Neutrophil (primary cell): ENCODE measurements around the gene GARS1.

Source experiments
- H3K27ac ChIP-seq: fragments of 200-600 bp; sonication (generic); 2 replicates; pipeline ENCODE4 v1.5.1; 2016; ENCODE audit warnings: mild to moderate bottlenecking, moderate library complexity
- H3K27me3 ChIP-seq: fragments of 200-600 bp; sonication (generic); 2 replicates; pipeline ENCODE4 v1.6.0; 2016; ENCODE audit warnings: mild to moderate bottlenecking
- H3K36me3 ChIP-seq: fragments of 200-600 bp; sonication (generic); 2 replicates; pipeline ENCODE4 v1.5.1; 2017
- H3K4me1 ChIP-seq, 2 experiments: fragments of 200-600 bp in 1 of 2; sonication (generic) in 1 of 2; 1 replicate in 1 of 2; 2 replicates in 1 of 2; pipeline versions ENCODE4 v1.5.1 to v1.6.1; 2013 to 2016; ENCODE audit warnings: low read depth in 1 of 2, low read length in 1 of 2, mild to moderate bottlenecking in 1 of 2, moderate library complexity in 1 of 2; ENCODE audit not compliant: control insufficient read depth in 1 of 2, insufficient read depth in 1 of 2
- H3K4me3 ChIP-seq, 2 experiments: fragments of 200-600 bp in 1 of 2; sonication (generic) in 1 of 2; 1 replicate in 1 of 2; 2 replicates in 1 of 2; pipeline ENCODE4 v1.5.1; 2013 to 2016; ENCODE audit warnings: low read depth in 1 of 2, low read length in 1 of 2, mild to moderate bottlenecking in 1 of 2, moderate library complexity in 1 of 2
- H3K9me3 ChIP-seq: fragments of 200-600 bp; sonication (generic); 2 replicates; pipeline ENCODE4 v1.5.1; 2016
- TF ChIP-seq, protein P1 (sequence below): fragments of 200-600 bp; sonication (generic); IDR thresholded peaks from 2 replicates; pipeline ENCODE4 v1.5.1; 2016; ENCODE audit warnings: antibody characterized with exemption

Gene GARS1

DNA sequence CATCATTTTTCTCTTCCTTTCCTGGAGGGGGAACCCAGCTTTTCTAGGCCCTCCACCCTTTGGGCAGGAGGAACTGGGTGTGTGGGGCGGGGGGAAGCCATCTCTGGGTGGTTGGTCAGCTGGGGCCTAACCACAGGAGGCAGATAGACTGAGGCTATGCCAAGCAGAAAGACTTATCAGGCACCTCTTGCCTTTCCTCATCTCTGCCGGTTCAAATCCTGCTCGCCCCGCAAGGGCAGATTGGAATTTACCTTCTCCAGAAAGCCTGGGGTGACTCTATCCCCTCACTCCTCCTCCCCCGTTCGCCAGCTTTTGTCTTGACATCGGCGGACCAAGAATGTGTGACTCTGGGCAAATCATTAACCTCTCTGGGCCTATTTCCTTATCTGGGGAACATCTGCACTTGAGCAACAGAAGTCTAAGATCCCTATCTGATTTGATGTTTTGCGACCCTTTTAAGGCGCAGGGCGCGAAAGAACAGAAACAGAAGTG, 584 bp upstream of the GARS1 start:
- H3K27ac ChIP-seq: peak overlapping the region; percentile 98
- no peaks in the 10 kb centered on the region for H3K36me3 ChIP-seq
- H3K9me3 ChIP-seq: no peaks in the 10 kb centered on the region
- H3K4me3 ChIP-seq: peak overlapping the region; percentile 83 to 95
- TF ChIP-seq, protein P1, sequence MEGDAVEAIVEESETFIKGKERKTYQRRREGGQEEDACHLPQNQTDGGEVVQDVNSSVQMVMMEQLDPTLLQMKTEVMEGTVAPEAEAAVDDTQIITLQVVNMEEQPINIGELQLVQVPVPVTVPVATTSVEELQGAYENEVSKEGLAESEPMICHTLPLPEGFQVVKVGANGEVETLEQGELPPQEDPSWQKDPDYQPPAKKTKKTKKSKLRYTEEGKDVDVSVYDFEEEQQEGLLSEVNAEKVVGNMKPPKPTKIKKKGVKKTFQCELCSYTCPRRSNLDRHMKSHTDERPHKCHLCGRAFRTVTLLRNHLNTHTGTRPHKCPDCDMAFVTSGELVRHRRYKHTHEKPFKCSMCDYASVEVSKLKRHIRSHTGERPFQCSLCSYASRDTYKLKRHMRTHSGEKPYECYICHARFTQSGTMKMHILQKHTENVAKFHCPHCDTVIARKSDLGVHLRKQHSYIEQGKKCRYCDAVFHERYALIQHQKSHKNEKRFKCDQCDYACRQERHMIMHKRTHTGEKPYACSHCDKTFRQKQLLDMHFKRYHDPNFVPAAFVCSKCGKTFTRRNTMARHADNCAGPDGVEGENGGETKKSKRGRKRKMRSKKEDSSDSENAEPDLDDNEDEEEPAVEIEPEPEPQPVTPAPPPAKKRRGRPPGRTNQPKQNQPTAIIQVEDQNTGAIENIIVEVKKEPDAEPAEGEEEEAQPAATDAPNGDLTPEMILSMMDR: no peak
- no peaks in the 10 kb centered on the region for H3K27me3 ChIP-seq
- peaks cover 22 to 26% of the 10 kb centered on the region in 2 experiments for H3K4me1 ChIP-seq

DNA sequence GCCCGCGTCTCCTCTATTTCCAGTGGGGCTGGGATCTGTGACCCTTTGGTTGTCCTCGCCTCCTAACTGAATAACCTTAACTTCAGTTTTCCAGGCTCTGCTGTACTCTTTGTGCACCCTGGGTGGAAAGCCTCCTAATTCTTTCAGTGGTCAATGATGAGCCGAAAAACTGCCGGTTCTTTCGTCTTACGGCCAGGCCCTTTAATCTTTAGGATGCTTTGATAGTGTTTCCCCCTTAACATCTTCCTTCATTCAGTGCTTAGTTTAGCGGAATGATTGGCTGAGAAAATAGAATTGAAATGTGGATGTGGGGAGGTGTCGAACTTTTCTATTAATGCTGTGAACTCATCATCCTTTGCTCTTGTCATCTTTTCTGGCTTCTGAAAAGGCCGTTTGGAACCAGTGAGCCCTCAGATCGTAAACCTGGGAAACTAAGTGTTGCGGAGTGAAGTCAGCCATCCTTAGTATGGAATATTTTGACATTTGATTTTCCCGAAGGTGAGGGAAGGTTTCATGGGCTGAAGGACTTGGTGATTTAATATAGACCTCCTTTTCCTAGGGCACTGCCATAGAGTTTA, 847 bp downstream of the GARS1 start:
- Histone ChIP-seq H3K27ac (peak overlapping the region; percentile 98), H3K9me3 (no peaks in the 10 kb centered on the region), H3K36me3 (peaks cover 13% of the 10 kb centered on the region), H3K4me3 (peak overlapping the region; percentile 83 to 95), H3K4me1 (peaks cover 22 to 26% of the 10 kb centered on the region in 2 experiments), H3K27me3 (no peaks in the 10 kb centered on the region)
- TF ChIP-seq, protein P1: no peak

DNA sequence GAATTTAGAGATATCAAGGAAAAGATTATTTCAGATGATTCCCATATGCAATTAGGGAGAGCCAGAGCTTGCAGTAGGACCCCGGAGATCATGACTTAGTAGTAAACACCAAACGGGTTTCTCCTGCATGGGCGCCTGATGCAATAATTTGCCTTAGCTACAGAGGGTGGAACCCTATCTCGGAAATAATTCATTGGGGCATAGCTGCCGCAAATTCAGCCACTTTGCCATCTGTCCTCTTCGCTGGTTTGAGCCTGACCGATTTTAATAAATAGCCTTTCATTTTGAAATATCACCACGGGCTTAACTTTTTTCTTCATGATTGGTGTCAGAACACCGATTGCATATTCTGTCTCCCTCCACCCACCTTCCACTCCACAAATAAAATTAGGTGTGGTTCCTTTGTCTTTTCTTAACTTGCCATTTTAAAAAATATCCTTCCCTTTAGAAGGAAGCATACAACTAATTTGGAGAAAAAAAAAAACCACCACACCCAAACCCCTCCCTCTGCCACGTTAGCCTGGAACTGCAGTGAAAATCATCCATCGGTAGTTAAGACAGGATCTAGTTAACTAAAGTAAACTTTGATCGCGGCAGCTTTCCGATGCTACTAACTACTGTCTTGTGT, 1.4 kb downstream of the GARS1 start:
- no peak overlapping the region for H3K27ac ChIP-seq
- peaks cover 19% of the 10 kb centered on the region for H3K36me3 ChIP-seq
- TF ChIP-seq, protein P1: no peak
- peak overlapping the region; percentile 83 to 95 for H3K4me3 ChIP-seq
- H3K9me3 ChIP-seq: no peaks in the 10 kb centered on the region
- H3K27me3 ChIP-seq: no peaks in the 10 kb centered on the region
- H3K4me1 ChIP-seq: peaks cover 22 to 26% of the 10 kb centered on the region in 2 experiments

DNA sequence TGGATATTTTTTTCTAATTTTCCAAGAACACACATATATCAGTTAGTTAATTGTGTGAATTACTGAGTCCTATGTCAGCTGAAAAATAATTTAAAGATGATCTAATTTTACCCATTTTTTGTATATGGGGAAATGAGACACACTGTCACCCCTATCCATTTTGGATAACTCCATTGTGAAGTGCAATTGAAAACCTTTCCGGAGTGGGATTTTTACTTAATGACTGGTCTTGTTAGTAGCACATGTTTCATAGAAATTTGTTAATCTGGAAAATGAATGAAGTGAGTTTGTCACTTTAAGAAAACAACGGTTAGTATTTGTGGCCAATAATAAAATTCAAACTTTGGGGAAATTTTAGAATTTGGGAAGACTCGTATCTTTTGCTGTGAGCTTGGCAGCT, 2.0 kb downstream of the GARS1 start:
- H3K36me3 ChIP-seq: peaks cover 25% of the 10 kb centered on the region
- no peak overlapping the region for H3K27ac ChIP-seq
- no peak overlapping the region for H3K4me3 ChIP-seq
- TF ChIP-seq, protein P1: no peak
- H3K4me1 ChIP-seq: peaks cover 22 to 26% of the 10 kb centered on the region in 2 experiments
- no peaks in the 10 kb centered on the region for H3K27me3 ChIP-seq
- no peaks in the 10 kb centered on the region for H3K9me3 ChIP-seq

DNA sequence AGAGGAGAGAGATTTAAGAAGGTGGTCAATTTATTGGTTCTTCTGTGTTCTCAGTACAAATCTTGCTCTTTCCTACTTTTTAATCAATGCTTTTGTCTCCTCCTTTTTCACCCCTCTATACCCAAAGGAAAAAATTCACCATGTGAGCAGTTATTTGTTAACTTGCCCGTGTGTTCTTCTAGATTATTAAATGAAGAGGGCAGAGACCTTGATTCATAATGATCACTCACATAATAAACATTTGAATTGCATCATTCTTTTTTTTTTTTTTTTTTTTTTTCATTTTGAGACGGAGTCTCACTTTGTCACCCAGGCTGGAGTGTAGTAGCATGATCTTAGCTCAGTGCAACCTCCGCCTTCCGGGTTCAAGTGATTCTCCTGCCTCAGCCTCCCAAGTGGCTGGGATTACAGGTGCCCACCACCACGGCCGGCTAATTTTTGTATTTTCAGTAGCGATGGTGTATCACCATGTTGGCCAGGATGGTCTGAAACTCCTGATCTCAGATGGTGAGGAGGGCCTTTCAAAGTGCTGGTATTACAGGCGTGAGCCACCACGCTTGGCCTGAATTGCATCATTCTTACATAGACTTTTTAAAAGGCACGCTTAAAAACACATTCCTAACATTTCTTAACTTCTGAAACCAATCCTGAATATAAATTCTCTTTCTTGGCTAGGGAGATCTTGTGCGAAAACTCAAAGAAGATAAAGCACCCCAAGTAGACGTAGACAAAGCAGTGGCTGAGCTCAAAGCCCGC, 3.6 kb downstream of the GARS1 start:
- Histone ChIP-seq H3K36me3 (peaks cover 40% of the 10 kb centered on the region), H3K4me3 (no peak overlapping the region), H3K27me3 (no peaks in the 10 kb centered on the region), H3K27ac (no peak overlapping the region), H3K9me3 (no peaks in the 10 kb centered on the region), H3K4me1 (peaks cover 22 to 26% of the 10 kb centered on the region in 2 experiments)
- TF ChIP-seq, protein P1: no peak
